ENCODE measurements around the gene DOCK3. TPM values are rescaled to one million over a fixed set of nuclear protein-coding genes. Genes with fewer than 3 reads are reported as not detected.
A peak's percentile ranks its signal among the peaks of the same experiment; 100 is the strongest.

DOCK3 gene
- total RNA-seq, 5 donors from 2014 or later (not counting 1 experiment from before 2014, with no cell fraction given), result 2.0 to 3.2 (median 2.6) TPM

DNA sequence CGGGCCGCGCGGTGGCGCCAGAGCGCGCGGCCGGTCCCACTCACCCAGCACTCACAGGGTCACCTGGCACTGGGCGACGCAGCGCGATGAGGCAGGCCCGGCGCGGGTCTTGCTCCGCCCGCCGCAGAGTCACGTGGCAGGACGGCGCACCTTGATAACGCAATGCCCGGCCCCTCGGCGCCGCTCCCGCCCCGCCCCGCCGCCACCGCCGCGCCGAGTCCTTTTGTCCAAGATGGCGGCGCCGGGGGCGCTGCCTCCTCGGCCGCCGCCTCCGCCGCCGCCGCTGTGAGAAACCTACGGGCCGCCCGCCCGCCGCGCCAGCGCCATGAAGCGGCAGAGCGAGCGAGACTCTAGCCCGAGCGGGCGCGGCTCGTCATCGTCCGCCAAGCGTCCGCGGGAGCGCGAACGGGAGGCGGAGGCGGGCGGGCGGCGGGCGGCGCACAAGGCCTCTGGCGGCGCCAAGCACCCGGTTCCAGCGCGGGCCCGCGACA, 716.4 kb downstream of the DOCK3 start, which contains the start of gene RBM15B:
TSS of gene RBM15B (plus strand) at position 211 of the 491 bp plus-strand sequence. CDS start at position 326, 115 bp downstream.
- H3K4me1 ChIP-seq (ENCODE audit: control insufficient read depth in 1 of 2, extremely low read depth in 1 of 2, insufficient read depth in 2 of 2, low read length in 2 of 2), result peaks cover 21 to 78% of the 10 kb centered on the region in 2 experiments
- H3K4me3 Mint-ChIP-seq, result peak within 1 kb of the TSS; percentile 74 to 81 (median 75)
- H3K27ac Mint-ChIP-seq, result peak within 1 kb of the TSS; percentile 83 to 85
- peak within 1 kb of the TSS; percentile 53 to 59 for H3K4me3 ChIP-seq (ENCODE audit: control insufficient read depth in 1 of 2, extremely low read depth in 1 of 2, low read length in 1 of 2)
- no peaks in the 10 kb centered on the region for H3K27me3 Mint-ChIP-seq
- peaks cover 10 to 64% of the 10 kb centered on the region in 2 donors for H3K36me3 ChIP-seq (ENCODE audit: control insufficient read depth in 2 of 2, extremely low read depth in 1 of 2, insufficient read depth in 1 of 2, low read length in 1 of 2)
- peaks cover 55 to 77% (median 74%) of the 10 kb centered on the region in 3 donors for H3K4me1 Mint-ChIP-seq
- DNase-seq (peak; percentile 92 to 99 (median 95)), ATAC-seq (replicated peaks in 1 of 4) (peak; percentile 89 to 91 (median 91))
- no peaks in the 10 kb centered on the region for H3K27me3 ChIP-seq (replicated peaks in 1 of 2; ENCODE audit: control insufficient read depth in 2 of 2, extremely low read depth in 1 of 2, insufficient read depth in 2 of 2, low read length in 1 of 2)
- under 1% methylated on average over 78 of the region's 83 CpGs for WGBS (ENCODE audit: insufficient coverage)
- no peaks in the 10 kb centered on the region for H3K9me3 ChIP-seq
- no peaks in the 10 kb centered on the region for H3K9me3 Mint-ChIP-seq
- H3K27ac ChIP-seq (ENCODE audit: low read length), result peak within 1 kb of the TSS; percentile 75
- ChIA-PET CTCF (no interaction called here), POLR2A (no interaction called here)
- H3K36me3 Mint-ChIP-seq, result peaks cover 29% of the 10 kb centered on the region

DNA sequence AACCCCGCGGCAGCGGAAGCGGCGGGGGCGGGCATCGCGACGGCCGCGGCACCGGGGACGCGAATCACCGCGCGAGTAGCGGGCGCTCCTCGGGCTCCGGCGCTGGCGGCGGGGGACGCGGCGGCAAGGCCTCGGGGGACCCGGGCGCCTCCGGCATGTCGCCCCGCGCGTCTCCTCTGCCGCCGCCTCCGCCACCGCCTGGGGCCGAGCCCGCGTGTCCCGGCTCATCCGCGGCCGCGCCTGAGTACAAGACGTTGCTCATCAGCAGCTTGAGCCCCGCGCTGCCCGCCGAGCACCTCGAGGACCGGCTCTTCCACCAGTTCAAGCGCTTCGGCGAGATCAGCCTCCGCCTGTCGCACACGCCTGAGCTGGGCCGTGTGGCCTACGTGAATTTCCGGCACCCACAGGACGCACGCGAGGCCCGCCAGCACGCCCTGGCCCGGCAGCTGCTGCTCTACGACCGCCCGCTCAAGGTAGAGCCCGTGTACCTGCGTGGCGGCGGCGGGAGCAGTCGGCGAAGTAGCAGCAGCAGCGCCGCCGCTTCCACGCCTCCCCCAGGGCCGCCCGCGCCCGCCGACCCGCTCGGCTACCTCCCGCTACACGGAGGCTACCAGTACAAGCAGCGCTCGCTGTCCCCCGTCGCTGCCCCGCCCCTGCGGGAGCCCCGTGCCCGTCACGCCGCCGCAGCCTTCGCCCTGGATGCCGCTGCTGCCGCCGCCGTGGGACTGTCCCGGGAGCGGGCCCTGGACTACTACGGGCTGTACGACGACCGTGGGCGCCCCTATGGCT, 717.0 kb downstream of the DOCK3 start:
- Mint-ChIP-seq H3K4me1 (peaks cover 55 to 77% (median 74%) of the 10 kb centered on the region in 3 donors), H3K27ac (peak overlapping the region; percentile 82 to 83), H3K4me3 (peak overlapping the region; percentile 74 to 81 (median 75)), H3K36me3 (peaks cover 32% of the 10 kb centered on the region), H3K9me3 (no peaks in the 10 kb centered on the region), H3K27me3 (no peaks in the 10 kb centered on the region)
- Histone ChIP-seq H3K27me3 (replicated peaks in 1 of 2; ENCODE audit: control insufficient read depth in 2 of 2, extremely low read depth in 1 of 2, insufficient read depth in 2 of 2, low read length in 1 of 2) (no peaks in the 10 kb centered on the region), H3K4me1 (ENCODE audit: control insufficient read depth in 1 of 2, extremely low read depth in 1 of 2, insufficient read depth in 2 of 2, low read length in 2 of 2) (peaks cover 16 to 72% of the 10 kb centered on the region in 2 experiments), H3K36me3 (ENCODE audit: control insufficient read depth in 2 of 2, extremely low read depth in 1 of 2, insufficient read depth in 1 of 2, low read length in 1 of 2) (peaks cover 8 to 70% of the 10 kb centered on the region in 2 donors), H3K9me3 (no peaks in the 10 kb centered on the region), H3K27ac (ENCODE audit: low read length) (peak overlapping the region; percentile 75), H3K4me3 (ENCODE audit: control insufficient read depth in 1 of 2, extremely low read depth in 1 of 2, low read length in 1 of 2) (peak overlapping the region; percentile 53 to 59)
- ChIA-PET POLR2A (no interaction called here), CTCF (interaction anchor here in 1 of 2 donors (0.8 kb wide), 1 partner anchor 955 kb away, joined by 3 read pairs; no protein-coding TSS in a partner anchor)
- DNase-seq, result peak; percentile 18 to 77 (median 49)
- peak; percentile 22 to 34 (median 28) for ATAC-seq (replicated peaks in 1 of 4)
- 4% methylated on average over 114 of the region's 115 CpGs for WGBS (ENCODE audit: insufficient coverage)

DNA sequence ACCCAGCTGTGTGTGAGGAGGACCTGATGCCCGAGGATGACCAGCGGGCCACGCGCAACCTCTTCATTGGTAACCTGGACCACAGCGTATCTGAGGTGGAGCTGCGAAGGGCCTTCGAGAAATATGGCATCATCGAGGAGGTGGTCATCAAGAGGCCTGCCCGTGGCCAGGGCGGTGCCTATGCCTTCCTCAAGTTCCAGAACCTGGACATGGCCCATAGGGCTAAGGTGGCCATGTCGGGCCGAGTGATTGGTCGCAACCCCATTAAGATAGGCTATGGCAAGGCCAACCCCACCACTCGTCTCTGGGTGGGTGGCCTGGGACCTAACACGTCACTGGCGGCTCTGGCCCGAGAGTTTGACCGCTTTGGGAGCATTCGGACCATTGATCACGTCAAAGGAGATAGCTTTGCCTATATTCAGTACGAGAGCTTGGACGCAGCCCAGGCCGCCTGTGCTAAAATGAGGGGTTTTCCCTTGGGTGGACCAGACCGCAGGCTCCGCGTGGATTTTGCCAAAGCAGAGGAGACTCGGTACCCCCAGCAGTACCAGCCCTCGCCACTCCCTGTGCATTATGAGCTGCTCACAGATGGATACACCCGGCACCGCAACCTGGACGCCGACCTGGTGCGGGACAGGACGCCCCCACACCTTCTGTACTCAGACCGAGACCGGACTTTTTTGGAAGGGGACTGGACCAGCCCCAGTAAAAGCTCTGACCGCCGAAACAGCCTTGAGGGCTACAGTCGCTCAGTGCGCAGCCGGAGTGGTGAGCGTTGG, 717.8 kb downstream of the DOCK3 start:
- ChIA-PET CTCF (interaction anchor here (0.5 to 0.8 kb wide), 2 partner anchors 60 to 955 kb away, joined by 3 read pairs; no protein-coding TSS in a partner anchor), POLR2A (no interaction called here)
- Histone ChIP-seq H3K4me3 (ENCODE audit: control insufficient read depth in 1 of 2, extremely low read depth in 1 of 2, low read length in 1 of 2) (peak overlapping the region; percentile 18 to 45), H3K4me1 (ENCODE audit: control insufficient read depth in 1 of 2, extremely low read depth in 1 of 2, insufficient read depth in 2 of 2, low read length in 2 of 2) (peaks cover 16 to 64% of the 10 kb centered on the region in 2 experiments), H3K27me3 (replicated peaks in 1 of 2; ENCODE audit: control insufficient read depth in 2 of 2, extremely low read depth in 1 of 2, insufficient read depth in 2 of 2, low read length in 1 of 2) (no peaks in the 10 kb centered on the region), H3K9me3 (no peaks in the 10 kb centered on the region), H3K27ac (ENCODE audit: low read length) (peak overlapping the region; percentile 56), H3K36me3 (ENCODE audit: control insufficient read depth in 2 of 2, extremely low read depth in 1 of 2, insufficient read depth in 1 of 2, low read length in 1 of 2) (peaks cover 14 to 75% of the 10 kb centered on the region in 2 donors)
- ATAC-seq (replicated peaks in 1 of 4) (no peak), DNase-seq (no peak)
- Mint-ChIP-seq H3K27ac (peak overlapping the region; percentile 52 to 73), H3K4me3 (peak overlapping the region; percentile 74 to 81 (median 75)), H3K9me3 (no peaks in the 10 kb centered on the region), H3K36me3 (peaks cover 30% of the 10 kb centered on the region), H3K4me1 (peaks cover 54 to 79% (median 72%) of the 10 kb centered on the region in 3 donors), H3K27me3 (no peaks in the 10 kb centered on the region)
- WGBS (ENCODE audit: insufficient coverage), result 95% methylated on average over 29 of the region's 42 CpGs

DNA sequence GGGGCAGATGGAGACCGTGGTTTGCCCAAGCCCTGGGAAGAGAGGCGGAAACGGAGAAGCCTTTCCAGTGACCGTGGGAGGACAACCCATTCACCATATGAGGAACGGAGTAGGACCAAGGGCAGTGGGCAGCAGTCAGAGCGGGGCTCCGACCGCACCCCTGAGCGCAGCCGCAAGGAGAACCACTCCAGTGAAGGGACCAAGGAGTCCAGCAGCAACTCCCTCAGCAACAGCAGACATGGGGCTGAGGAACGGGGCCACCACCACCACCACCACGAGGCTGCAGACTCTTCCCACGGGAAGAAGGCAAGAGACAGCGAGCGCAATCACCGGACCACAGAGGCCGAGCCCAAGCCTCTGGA, 718.4 kb downstream of the DOCK3 start:
- Histone ChIP-seq H3K9me3 (no peaks in the 10 kb centered on the region), H3K4me1 (ENCODE audit: control insufficient read depth in 1 of 2, extremely low read depth in 1 of 2, insufficient read depth in 2 of 2, low read length in 2 of 2) (peaks cover 14 to 63% of the 10 kb centered on the region in 2 experiments), H3K27me3 (replicated peaks in 1 of 2; ENCODE audit: control insufficient read depth in 2 of 2, extremely low read depth in 1 of 2, insufficient read depth in 2 of 2, low read length in 1 of 2) (no peaks in the 10 kb centered on the region), H3K4me3 (ENCODE audit: control insufficient read depth in 1 of 2, extremely low read depth in 1 of 2, low read length in 1 of 2) (no peak overlapping the region), H3K36me3 (ENCODE audit: control insufficient read depth in 2 of 2, extremely low read depth in 1 of 2, insufficient read depth in 1 of 2, low read length in 1 of 2) (peaks cover 14 to 78% of the 10 kb centered on the region in 2 donors), H3K27ac (ENCODE audit: low read length) (no peak overlapping the region)
- ATAC-seq (replicated peaks in 1 of 4) (no peak), DNase-seq (no peak)
- Mint-ChIP-seq H3K4me3 (peak overlapping the region; percentile 28 to 75 (median 74)), H3K36me3 (peaks cover 25% of the 10 kb centered on the region), H3K9me3 (no peaks in the 10 kb centered on the region), H3K4me1 (peaks cover 48 to 74% (median 66%) of the 10 kb centered on the region in 3 donors), H3K27me3 (no peaks in the 10 kb centered on the region), H3K27ac (peak overlapping the region; percentile 16 to 36)
- POLR2A ChIA-PET, result no interaction called here
- CTCF ChIA-PET, result interaction anchor here in 1 of 2 donors (0.5 kb wide), 1 partner anchor 59 kb away, joined by 3 read pairs; no protein-coding TSS in a partner anchor
- 97% methylated on average over 10 of the region's 17 CpGs for WGBS (ENCODE audit: insufficient coverage)

DNA sequence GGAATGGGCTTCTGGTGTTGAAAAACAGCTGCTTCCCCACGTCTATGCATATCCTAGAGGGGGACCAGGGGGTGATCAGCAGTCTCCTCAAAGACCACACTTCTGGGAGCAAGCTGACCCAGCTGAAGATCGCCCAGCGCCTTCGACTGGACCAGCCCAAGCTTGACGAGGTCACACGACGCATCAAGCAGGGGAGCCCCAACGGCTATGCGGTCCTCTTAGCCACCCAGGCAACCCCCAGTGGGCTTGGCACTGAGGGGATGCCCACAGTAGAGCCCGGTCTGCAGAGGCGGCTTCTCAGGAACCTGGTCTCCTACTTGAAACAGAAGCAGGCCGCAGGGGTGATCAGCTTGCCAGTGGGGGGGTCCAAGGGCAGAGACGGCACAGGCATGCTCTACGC, 718.8 kb downstream of the DOCK3 start:
- ATAC-seq (replicated peaks in 1 of 4) (no peak), DNase-seq (no peak)
- peaks cover 14 to 79% of the 10 kb centered on the region in 2 donors for H3K36me3 ChIP-seq (ENCODE audit: control insufficient read depth in 2 of 2, extremely low read depth in 1 of 2, insufficient read depth in 1 of 2, low read length in 1 of 2)
- WGBS (ENCODE audit: insufficient coverage), result 90% methylated on average over 13 of the region's 14 CpGs
- CTCF ChIA-PET, result interaction anchor here (0.5 to 0.6 kb wide), 2 partner anchors 14 to 59 kb away, joined by 3 to 5 read pairs; no protein-coding TSS in a partner anchor
- H3K9me3 ChIP-seq, result no peaks in the 10 kb centered on the region
- POLR2A ChIA-PET, result no interaction called here
- H3K4me3 ChIP-seq (ENCODE audit: control insufficient read depth in 1 of 2, extremely low read depth in 1 of 2, low read length in 1 of 2), result no peak overlapping the region
- Mint-ChIP-seq H3K36me3 (peaks cover 27% of the 10 kb centered on the region), H3K27ac (no peak overlapping the region), H3K9me3 (no peaks in the 10 kb centered on the region), H3K4me3 (peak overlapping the region in 2 of 3 donors; percentile 28 to 74), H3K27me3 (no peaks in the 10 kb centered on the region), H3K4me1 (peaks cover 47 to 71% (median 63%) of the 10 kb centered on the region in 3 donors)
- H3K27ac ChIP-seq (ENCODE audit: low read length), result no peak overlapping the region
- no peaks in the 10 kb centered on the region for H3K27me3 ChIP-seq (replicated peaks in 1 of 2; ENCODE audit: control insufficient read depth in 2 of 2, extremely low read depth in 1 of 2, insufficient read depth in 2 of 2, low read length in 1 of 2)
- H3K4me1 ChIP-seq (ENCODE audit: control insufficient read depth in 1 of 2, extremely low read depth in 1 of 2, insufficient read depth in 2 of 2, low read length in 2 of 2), result peaks cover 14 to 63% of the 10 kb centered on the region in 2 experiments

DNA sequence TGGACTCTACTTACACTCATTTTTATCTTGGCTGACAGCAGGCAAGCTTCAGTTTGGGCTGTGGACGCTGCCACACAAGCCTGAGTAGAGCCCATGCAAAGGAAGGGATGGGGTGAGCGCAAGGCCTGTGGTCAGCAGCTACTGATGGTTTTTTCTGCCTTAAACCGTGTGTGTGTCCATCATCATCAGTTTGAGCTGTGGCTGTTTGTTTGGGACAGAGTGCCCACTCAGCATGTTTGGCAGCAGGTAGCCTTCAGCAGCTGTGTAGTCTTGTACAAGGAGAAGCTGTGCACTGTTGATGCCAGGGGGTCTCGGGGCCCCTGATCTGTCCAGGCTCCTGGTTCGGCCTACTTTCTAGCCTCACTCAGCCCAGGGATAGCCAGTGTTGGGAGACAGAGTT, 719.8 kb downstream of the DOCK3 start:
- Mint-ChIP-seq H3K27ac (peak overlapping the region; percentile 44 to 48), H3K36me3 (peaks cover 28% of the 10 kb centered on the region), H3K9me3 (no peaks in the 10 kb centered on the region), H3K4me3 (peak overlapping the region; percentile 18 to 74 (median 28)), H3K27me3 (no peaks in the 10 kb centered on the region), H3K4me1 (peaks cover 41 to 65% (median 57%) of the 10 kb centered on the region in 3 donors)
- WGBS (ENCODE audit: insufficient coverage), result 87% methylated on average over 5 of the region's 5 CpGs
- no peaks in the 10 kb centered on the region for H3K9me3 ChIP-seq
- H3K36me3 ChIP-seq (ENCODE audit: control insufficient read depth in 2 of 2, extremely low read depth in 1 of 2, insufficient read depth in 1 of 2, low read length in 1 of 2), result peaks cover 18 to 79% of the 10 kb centered on the region in 2 donors
- CTCF ChIA-PET, result no interaction called here
- H3K27me3 ChIP-seq (replicated peaks in 1 of 2; ENCODE audit: control insufficient read depth in 2 of 2, extremely low read depth in 1 of 2, insufficient read depth in 2 of 2, low read length in 1 of 2), result no peaks in the 10 kb centered on the region
- H3K4me1 ChIP-seq (ENCODE audit: control insufficient read depth in 1 of 2, extremely low read depth in 1 of 2, insufficient read depth in 2 of 2, low read length in 2 of 2), result peaks cover 14 to 55% of the 10 kb centered on the region in 2 experiments
- H3K27ac ChIP-seq (ENCODE audit: low read length), result no peak overlapping the region
- POLR2A ChIA-PET, result no interaction called here
- ATAC-seq (replicated peaks in 1 of 4), result no peak
- no peak for DNase-seq
- H3K4me3 ChIP-seq (ENCODE audit: control insufficient read depth in 1 of 2, extremely low read depth in 1 of 2, low read length in 1 of 2), result no peak overlapping the region
